ENCODE data around the gene MTCP1.

- TF ChIP-seq CTCF (IDR thresholded peaks at IDR 0.05; ENCODE audit: low read depth, low read length, poor library complexity, severe bottlenecking) (no peak), EZH2phosphoT487 (IDR thresholded peaks at IDR 0.05; ENCODE audit: borderline replicate concordance, low read length) (no peak)
Observed at GRCh38 chrX:155108427-155108826, 37.5 kb upstream of the MTCP1 start.
